Measurements from ENCODE around the gene DDX25.
"Not testable (repeated sequence)": the region's sequence is repeated elsewhere in the genome, so short reads cannot be mapped to it uniquely, and the experiment has no call there.

DDX25 gene

DNA sequence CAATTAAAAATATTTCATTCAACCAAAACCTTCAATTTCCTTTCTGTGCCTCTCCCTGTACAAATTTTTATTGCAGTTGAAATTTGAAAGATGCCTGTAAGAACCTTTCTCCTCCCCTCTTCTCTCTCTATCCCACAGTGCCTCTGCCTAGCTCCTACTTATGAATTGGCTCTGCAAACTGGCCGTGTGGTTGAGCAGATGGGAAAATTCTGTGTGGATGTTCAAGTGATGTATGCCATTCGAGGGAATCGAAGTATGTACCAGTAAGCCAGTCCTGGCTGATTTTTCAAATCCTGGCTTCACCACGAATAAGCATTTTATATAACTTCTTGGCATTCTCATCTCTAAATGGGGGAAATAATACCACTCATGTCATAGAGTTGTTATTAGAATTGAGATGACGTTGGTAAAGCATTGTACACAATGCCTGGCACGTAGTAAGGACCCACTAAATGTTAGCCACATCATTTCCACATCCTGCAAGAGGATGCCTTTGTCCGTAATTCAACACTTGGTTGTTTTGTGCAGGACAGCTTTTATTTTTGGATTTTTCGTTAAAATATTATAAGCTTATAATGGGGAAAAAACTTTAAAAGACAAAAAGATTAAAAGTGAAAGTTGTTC lies 6.0 kb downstream of the DDX25 start:
- DNase-seq: no peak

DNA sequence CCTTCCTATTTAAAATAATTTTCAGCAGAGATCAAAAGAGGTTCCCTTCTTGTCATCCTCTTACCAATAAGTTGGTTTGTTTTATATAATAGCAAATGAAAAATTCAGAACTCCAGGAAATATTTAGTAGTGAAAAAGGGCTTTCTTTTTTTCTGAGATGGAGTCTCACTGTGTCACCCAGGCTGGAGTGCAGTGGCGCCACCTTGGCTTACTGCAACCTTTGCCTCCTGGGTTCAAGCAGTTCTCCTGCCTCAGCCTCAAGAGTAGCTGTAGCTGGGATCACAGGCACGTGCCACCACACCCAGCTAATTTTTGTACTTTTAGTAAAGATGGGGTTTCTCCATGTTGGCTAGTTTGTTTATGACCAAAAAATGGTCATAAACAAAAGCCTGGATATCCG lies 10.3 kb downstream of the DDX25 start:
- DNase-seq: not testable (repeated sequence)

DNA sequence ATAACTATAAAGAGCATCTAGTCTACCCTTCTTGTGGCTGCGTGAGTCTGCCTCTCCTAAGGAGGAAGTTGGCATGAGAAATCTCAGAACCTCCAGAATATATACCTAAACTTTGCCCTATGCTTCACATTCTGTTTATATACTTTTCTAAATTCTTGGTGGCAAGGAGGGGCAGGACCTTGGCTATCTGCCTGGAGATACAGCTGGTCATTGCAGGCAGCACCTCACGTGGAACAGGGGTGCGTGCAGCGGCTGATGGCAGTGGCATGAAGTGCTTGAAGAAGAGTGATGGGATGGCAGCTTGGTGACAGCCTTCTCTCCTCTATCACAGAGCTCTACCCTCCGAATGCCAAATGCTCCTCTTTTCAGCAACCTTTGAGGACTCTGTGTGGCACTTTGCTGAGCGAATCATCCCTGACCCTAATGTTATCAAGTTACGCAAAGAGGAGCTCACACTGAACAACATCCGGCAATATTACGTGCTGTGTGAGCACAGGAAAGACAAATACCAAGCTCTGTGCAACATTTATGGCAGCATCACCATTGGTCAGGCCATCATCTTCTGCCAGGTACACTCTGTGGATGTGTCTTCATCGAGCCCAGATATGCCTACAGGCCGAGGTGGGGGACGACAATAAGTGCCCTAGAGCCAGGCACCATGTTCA lies 12.5 kb downstream of the DDX25 start:
- DNase-seq: no peak

DNA sequence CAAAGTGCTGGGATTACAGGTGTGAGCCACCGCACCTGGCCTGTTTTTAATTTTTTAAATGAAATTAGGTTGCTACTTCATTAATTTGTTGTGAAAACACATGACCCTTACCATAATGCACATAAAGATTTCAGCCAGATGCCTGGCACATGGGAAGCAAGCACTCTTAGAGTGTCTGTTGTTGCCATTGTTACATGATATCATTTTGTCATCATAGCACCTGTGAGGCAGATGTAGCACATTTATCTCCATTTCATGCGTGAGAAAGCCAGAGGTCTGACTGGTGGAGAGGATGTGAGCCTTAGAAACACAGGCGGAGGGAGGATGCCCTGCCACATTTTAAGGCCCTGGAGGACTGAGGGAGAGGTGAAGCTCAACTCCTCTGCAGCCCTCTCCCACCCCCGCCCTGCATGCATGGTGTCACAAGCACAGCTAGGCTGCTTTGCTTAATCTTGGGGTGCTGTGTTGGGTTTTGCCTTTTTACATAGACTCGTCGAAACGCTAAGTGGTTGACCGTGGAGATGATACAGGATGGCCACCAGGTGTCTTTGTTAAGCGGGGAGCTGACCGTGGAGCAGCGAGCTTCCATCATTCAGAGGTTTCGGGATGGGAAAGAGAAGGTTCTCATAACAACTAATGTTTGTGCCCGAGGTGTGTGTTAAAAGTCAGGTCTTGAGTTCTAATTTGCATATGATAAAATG lies 14.0 kb downstream of the DDX25 start:
- no peak for DNase-seq

DNA sequence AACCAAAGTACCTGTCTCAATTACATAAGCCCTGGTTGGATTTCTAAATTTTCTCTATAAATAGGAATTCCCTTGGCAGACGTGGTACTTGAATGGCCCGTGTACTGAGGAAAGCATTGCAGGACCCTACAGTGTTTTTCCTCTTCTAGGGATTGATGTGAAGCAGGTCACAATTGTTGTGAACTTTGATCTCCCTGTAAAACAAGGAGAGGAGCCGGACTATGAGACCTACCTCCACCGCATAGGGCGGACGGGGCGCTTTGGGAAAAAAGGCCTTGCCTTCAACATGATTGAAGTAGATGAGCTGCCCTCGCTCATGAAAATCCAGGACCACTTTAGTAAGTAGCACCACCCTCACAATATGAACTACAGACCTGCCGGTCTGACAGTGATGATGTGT lies 16.7 kb downstream of the DDX25 start:
- no peak for DNase-seq

DNA sequence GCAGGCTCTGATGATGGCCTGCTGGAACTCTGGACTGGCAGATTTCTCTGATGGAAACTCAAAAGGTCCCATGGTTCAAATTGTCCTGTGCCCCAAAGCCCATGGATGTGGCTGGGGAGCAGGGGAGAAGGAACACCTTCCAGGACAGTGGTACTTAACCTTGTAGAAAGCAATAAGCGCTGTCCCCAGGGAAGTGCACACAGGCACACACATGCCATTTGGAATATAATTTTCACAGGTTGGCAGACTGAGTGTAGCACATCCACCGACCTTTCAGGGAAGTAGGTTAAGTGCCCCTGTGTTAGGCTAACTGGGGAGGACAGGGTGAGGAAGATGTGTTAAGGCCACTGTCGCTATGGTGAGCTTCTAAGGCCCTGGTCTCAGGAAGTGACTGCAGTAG lies 17.8 kb downstream of the DDX25 start:
- DNase-seq: no peak

DNA sequence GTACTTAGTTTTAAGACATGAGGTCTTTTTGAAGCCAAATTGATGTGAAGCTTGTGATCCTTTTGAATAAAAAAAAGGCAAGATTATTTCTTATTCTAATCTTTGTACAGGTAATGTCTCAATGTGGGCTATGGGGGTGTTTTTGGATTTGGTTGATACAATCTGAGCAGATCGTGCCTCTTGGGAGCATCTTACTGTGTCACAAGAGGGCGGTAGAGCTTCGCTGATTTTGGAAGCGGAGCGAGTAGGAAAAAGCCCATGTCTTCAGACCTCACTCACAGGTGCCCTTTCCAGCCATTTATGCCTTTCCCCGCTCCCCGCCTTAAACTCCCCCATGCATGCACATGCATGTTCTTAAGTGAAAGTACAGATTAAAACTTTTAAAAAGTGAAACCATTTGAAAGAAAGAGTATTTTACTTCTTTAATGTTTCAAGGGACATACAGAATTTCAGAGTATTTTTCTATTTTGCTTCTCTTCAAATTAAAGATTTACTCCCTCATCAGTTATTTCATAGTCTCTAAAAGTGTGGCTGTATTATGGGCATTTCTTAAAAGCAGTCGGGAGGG lies 18.8 kb downstream of the DDX25 start:
- DNase-seq: peak; percentile 74

DNA sequence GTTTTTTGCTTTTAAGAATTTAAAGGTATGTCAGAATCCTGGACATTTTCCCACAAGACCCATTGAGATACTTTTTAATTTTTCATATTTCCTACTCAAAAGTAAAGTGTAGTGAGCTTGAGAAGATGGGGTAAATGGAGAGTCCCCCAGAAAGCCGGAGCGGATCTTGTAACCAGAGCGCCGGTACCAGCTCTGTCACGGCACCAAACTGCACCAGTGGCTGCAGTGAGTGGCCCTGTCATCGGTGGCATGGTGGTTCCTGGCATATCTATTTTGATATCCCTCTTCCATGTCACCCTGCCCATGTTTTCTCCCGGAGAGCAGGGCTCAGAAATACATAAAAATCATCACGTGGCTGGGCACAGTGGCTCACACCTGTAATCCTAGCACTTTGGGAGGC lies 19.3 kb downstream of the DDX25 start:
- no peak for DNase-seq

DNA sequence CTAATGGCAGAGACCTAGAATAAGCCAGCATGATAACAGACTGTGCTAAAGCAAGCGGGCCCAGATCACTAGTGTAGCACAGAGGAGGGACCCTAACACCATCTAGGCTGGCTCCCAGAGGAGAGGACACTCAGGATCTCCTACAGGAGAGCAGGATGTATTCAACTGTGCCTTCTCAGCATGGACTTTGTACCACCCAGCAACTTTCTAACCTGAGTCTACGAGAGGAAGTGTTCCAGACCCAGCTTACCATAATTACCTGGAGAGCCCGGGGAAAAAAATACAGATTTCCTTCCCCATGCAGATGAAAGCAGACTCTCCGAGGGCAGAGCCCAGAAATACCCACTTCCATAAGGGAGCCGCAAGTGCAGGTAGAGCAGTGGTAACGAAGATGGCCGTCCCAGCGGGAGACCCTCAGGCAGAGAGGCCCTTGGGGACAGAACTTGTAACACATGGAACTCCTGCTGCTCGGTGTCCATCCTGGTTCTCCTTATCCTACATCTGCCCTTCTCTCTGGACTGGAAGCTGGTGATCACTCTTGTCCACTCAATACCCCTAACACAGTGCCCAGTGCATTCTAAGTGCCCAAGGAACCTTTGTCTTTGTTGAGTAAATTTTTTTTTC lies 20.2 kb downstream of the DDX25 start:
- no peak for DNase-seq

DNA sequence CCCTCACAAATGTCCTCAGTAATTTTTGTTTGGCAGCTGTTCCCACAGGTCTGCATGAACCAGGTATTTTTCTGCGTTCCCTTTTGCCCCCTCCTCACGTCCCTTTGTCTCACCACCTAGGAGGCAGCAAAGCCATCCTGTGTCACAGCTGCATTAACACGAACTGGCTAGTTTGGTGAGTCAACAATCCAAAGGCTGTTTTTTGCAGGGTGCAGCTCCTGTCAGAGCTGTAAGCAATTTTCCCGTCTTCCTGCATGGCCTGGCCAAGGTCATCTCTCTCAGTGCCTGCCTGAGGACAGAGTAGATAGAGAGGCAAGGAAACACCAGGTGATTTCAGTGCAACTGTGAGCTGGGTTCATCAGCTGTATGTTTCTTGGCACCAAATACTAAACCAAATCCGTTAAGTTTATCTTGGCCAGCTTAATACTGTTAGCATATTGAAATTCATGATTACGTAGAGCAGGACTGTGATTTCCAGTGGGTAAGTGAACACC lies 21.0 kb downstream of the DDX25 start:
- no peak for DNase-seq

DNA sequence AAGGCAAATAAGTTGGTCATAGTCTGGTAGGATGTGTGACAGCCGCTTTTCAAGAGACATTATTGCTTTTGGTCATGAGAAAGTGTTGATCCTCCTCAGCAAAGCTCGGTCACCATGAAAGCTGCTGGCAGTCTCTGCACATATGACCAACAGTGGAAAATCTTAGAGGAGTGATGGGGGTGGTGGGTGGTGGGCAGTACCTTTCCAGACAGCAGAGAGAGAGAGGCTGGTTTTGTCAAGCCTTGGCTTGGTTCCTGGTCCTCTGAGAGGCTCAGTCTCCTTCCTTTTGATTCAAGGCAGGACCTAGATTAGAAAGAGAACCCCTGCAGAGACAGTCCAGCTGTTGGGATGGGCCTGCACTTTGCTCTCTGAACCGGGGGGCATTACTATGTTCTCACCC lies 21.5 kb downstream of the DDX25 start:
- no peak for DNase-seq

DNA sequence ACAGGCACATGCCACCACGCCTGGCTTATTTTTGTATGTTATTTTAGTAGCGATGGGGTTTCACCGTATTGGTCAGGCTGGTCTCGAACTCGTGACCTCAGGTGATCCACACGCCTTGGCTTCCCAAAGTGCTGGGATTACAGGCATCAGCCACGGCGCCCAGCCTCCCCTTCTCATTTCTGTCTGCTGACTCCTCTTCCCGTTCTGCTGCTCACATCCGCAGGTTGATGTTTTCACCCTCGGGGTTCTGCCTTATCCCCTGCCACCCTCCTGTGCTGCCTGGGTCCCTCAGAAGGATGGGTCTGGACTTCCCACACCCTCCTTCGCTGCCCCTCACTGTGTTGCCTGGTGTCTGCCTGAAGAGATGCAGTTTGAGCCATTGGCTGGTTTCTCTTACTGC lies 22.4 kb downstream of the DDX25 start:
- no peak for DNase-seq

DNA sequence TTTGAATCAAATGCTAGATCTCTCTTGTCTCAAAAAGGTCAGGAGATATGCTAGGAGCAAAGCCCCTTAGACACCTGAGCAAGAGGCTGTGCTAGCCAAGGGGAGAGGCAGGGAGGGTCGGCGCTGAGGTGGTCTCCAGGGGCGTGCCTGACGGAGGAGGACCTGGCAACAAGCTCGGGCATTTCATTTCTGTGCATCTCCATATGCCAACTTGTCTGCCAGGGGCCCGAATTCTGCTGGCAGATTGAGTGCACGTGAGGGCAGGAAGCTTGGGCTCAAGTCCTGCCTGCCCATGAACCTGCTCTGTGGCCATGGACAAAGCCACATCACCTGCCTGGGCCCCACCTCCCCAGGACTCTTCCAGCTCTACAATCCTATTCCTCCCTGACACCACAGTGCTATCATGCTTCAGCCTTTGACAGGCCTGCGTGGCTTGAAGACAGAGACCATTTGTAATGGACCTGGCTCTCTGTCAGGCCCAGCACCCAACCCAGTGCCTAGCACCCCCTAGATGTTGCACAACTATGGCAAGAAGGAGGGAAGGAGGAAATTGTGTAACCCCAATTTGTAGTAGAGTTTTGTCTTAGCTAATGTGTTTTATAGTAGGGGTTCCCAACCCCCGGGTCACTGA lies 25.3 kb downstream of the DDX25 start:
- DNase-seq: no peak

DNA sequence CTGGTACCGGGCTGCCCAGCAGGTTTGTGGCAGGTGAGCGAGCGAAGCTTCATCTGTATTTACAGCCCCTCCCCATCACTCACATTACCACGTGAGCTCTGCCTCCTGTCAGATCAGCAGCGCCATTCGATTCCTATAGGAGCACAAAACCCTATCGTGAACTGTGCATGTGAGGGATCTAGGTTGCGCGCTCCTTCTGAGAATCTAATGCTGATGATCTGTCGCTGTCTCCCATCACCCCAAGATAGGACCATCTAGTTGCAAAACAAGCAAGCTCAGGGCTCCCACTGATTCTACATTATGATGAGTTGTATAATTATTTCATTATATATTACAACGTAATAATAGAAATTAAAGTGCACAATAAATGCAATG lies 25.8 kb downstream of the DDX25 start:
- no peak for DNase-seq

DNA sequence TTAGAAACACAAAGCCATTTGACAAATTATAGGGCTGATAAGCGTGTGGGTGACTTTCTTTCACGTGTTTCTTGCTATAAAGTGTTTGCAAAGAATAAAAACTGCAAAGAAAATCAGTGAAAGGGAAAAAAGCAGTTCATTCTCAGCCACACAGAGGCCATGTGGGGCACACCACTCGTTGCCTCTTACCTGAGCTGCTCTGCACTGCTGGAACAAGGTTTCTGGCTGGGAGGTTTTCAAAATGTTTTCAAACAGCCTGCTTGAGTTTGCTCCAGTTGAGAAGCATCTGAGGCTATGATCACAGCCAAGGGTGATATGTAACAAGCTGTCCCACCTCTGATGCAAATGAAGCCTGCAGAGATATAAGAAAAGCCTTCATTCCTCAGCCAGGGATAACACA lies 26.8 kb downstream of the DDX25 start:
- DNase-seq: no peak

DNA sequence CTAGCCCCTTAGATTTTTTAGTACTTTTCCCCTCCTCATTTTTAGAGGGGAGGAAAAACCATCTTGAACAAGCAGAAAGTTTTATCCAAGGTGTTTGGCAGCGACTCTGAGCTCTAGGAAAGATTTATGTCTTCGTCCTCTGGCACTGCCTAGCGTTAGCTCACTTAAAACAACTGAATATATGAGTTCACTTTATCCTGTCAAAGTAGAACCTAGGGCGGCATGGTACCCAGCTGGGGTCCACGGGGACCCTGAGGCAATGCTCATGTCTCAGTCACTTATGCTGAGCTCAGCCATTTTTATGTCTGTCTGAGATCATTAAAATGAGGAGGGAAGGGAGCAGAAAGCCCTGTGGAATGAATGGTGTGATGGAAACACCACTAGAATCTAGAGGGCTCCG lies 27.4 kb downstream of the DDX25 start:
- peak; percentile 71 for DNase-seq

DNA sequence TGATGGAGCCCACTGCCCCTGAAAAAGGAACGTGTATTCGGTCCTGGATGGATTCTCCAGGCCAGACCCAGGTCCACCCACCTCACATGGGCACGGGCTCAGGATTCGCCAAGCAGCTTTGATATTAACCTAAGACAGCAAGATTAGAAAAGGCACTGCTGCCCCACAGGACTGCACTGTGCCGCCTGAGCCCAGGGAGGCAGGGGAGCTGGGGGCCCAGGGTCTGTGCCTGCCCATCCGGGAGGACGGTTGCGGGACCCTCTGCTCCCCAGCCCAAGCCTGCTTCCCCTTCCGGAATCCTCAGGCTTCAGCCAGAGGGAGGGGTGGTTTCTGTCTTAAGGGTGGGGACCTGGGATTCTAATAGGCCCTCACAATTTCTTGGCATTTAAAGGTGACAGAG lies 28.0 kb downstream of the DDX25 start:
- DNase-seq: no peak

DNA sequence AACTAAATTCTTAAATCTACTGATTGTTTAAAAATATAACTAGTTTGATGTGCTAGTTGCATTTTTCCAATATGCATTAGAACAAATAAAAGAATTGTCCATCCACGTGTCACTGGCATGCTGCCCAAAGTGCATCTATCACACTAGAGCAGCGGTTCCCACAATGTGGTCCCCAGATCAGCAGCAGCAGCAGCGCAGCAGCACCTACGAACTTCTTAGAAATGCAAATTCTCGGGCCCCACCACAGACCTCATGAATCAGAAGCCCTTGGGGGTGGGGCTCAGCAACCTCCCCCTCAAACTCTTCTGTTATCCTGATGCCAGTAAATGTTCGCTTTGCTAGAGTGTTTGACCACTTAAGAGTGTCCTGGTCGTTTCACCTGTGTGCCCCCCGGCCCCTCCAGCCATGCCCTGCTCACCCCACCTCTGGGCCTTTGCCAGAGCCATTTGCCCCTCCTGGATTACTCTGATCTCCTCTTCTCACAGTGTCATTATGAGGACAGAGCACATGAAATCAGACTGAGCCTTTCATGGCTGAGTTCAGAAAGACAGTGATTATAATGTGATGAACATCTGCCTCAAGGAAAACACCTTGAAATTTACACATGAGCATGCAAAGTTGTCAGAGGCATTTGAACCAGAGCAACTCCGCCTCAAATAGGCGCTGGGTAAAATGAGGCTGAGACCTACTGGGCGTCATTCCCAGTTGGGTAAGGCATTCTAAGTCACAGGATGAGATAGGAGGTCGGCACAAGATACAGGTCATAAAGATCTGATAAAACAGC lies 28.9 kb downstream of the DDX25 start:
- no peak for DNase-seq

DNA sequence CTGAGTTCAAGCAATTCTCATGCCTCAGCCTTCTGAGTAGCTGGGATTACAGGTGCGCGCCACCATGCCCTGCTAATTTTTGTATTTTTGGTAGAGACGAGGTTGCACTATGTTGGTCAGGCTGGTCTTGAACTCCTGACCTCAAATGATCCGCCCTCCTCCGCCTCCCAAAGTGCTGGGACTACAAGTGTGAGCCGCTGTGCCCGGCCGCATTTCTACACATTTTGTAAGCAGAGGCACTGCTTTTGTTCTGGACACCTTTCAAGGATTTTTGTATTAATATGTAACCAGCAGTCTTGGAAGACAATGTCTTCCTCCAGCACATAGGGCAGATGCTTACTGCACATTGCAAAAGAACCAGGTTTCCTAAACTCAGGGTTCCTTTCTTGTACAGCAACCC lies 30.2 kb downstream of the DDX25 start:
- DNase-seq: no peak

DNA sequence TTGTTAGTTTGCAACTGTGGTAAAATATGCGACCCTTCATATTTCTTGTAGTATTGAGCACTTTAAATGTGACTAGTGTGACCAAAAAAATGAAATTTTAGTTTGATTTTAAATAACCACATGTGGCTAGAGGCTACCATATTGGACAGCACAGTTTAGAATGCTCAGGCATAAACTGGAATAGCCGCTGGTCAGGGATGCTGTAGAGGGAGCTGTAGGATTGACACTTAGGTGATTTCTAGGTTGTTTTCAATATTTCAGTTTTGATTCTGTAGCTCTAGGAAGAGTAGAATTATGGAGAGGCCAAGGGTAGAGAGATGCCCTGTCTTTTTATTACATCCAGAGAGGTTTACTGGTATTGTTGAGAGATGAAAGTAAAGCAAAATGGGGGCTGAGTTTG lies 30.7 kb downstream of the DDX25 start:
- no peak for DNase-seq

DNA sequence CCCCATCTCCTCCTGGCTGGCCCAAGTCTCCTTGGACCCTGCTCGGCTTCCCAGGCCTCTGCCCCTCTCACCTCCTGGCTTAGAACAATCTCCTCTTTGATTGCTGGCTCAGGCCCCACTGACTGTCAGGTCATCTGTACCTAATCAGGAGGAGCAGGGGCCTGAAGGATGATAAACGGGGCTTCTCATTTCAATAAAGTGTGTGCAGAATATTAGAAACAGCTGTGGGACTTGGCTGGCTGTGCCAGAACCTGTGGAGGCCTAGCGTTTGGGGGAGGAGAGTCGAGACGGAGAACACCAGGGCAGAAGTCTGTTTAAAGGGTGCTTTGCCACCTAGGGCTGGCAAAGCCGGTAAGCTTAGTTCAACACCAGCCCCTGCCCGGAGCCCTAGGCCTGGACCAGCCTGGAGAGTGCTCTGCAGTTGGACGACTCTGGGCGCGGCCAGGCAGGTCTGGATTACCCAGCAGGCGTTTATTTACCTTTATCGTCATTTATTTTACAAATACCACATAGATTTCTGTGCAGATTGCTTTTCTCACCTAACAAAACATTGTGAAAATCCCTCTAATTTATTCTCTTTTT lies 31.4 kb downstream of the DDX25 start:
- DNase-seq: peak; percentile 80

DNA sequence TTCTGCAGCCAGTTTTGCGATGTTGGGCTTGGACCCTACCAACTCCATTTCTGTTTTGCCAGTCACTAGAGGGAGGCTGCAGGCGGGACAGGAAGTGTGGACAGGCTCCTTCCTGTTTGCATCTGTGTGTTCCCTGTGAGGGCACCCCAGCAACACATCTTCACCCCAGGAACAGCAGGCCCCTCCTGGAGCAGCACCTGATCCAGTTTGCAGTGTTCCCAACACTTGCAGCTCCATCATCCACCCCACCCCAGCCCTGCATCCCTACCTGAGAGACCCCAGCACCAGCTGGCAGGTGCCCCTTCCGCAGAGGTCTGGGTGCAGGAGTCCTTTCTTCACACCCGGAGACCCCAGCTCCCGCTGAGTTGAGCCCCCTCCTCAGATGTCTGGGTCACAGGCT lies 34.1 kb downstream of the DDX25 start:
- DNase-seq: no peak
